Liver (tissue), 9 donors: Measurements from ENCODE around the gene GEMIN5. TPM values are rescaled to one million over a fixed set of nuclear protein-coding genes. Genes with fewer than 3 reads are reported as not detected.

Experiments
- DNase-seq: peaks from one replicate; pipeline ENCODE4 v3.0.0-alpha.2; 2017; ENCODE audit warnings: low spot score
- H3K27ac ChIP-seq, 2 donors: one replicate each; pipeline ENCODE4 v1.7.0; 2013; ENCODE audit warnings: inconsistent platforms in 2 of 2, low read length in 2 of 2, control low read depth in 1 of 2, low read depth in 1 of 2, mild to moderate bottlenecking in 1 of 2
- H3K27me3 ChIP-seq, 4 donors: one replicate each; pipeline versions ENCODE4 v1.6.1 to v1.7.0; 2013; ENCODE audit warnings: low read length in 3 of 4, inconsistent platforms in 1 of 4, mild to moderate bottlenecking in 1 of 4, moderate library complexity in 1 of 4; ENCODE audit not compliant: control insufficient read depth in 4 of 4, insufficient read depth in 4 of 4
- H3K36me3 ChIP-seq, 4 donors: one replicate each; pipeline versions ENCODE4 v1.6.1 to v1.7.0; 2013; ENCODE audit warnings: low read length in 3 of 4, mild to moderate bottlenecking in 3 of 4, low read depth in 1 of 4, moderate library complexity in 1 of 4; ENCODE audit not compliant: control insufficient read depth in 4 of 4, insufficient read depth in 3 of 4
- H3K4me1 ChIP-seq, 4 donors: one replicate each; pipeline versions ENCODE4 v1.6.1 to v1.7.0; 2013; ENCODE audit warnings: low read length in 3 of 4, mild to moderate bottlenecking in 3 of 4, moderate library complexity in 1 of 4; ENCODE audit not compliant: control insufficient read depth in 4 of 4, insufficient read depth in 4 of 4
- H3K4me3 ChIP-seq, 3 donors: one replicate each; pipeline versions ENCODE4 v1.6.1 to v1.7.0; 2013; ENCODE audit warnings: low read length in 3 of 3, control low read depth in 1 of 3, low read depth in 1 of 3, mild to moderate bottlenecking in 1 of 3
- H3K9ac ChIP-seq, 2 donors: one replicate each; pipeline ENCODE4 v1.7.0; 2013; ENCODE audit warnings: low read length in 2 of 2, mild to moderate bottlenecking in 2 of 2, moderate library complexity in 2 of 2, control low read depth in 1 of 2, low read depth in 1 of 2
- H3K9me3 ChIP-seq, 4 donors: one replicate each; pipeline versions ENCODE4 v1.6.1 to v1.7.0; 2013; ENCODE audit warnings: low read length in 3 of 4; ENCODE audit not compliant: control insufficient read depth in 4 of 4
- ATF3 ChIP-seq: IDR thresholded peaks from 2 replicates; pipeline ENCODE4 v1.6.1; 2016; ENCODE audit warnings: antibody characterized with exemption
- FOXA1 ChIP-seq: IDR thresholded peaks from 2 replicates; pipeline ENCODE4 v1.6.1; 2016; ENCODE audit warnings: antibody characterized with exemption
- FOXA2 ChIP-seq: IDR thresholded peaks from 2 replicates; pipeline ENCODE4 v1.6.1; 2016; ENCODE audit warnings: antibody characterized with exemption
- GABPA ChIP-seq, 2 donors: IDR thresholded peaks in 1 of 2; conservative IDR thresholded peaks in 1 of 2; 2 replicates each; pipeline ENCODE4 v1.6.1; 2016; ENCODE audit warnings: antibody characterized with exemption in 2 of 2, mild to moderate bottlenecking in 1 of 2, moderate library complexity in 1 of 2
- HNF4A ChIP-seq, 2 donors: conservative IDR thresholded peaks; 2 replicates each; pipeline ENCODE4 v1.6.1; 2016; ENCODE audit warnings: antibody characterized with exemption in 2 of 2, mild to moderate bottlenecking in 2 of 2
- HNF4G ChIP-seq: IDR thresholded peaks from 2 replicates; pipeline ENCODE4 v1.6.1; 2016; ENCODE audit warnings: antibody characterized with exemption
- JUND ChIP-seq, 2 donors: IDR thresholded peaks; 2 replicates each; pipeline ENCODE4 v1.6.1; 2016; ENCODE audit warnings: antibody characterized with exemption in 2 of 2
- MAX ChIP-seq: IDR thresholded peaks from 2 replicates; pipeline ENCODE4 v1.6.1; 2016; ENCODE audit warnings: antibody characterized with exemption
- NR2F2 ChIP-seq: IDR thresholded peaks from 2 replicates; pipeline ENCODE4 v1.6.1; 2016; ENCODE audit warnings: antibody characterized with exemption
- RAD21 ChIP-seq, 2 donors: IDR thresholded peaks; 2 replicates each; pipeline ENCODE4 v1.6.1; 2016; ENCODE audit warnings: antibody characterized with exemption in 2 of 2, mild to moderate bottlenecking in 2 of 2
- SP1 ChIP-seq: IDR thresholded peaks from 2 replicates; pipeline ENCODE4 v1.6.1; 2018; ENCODE audit warnings: antibody characterized with exemption, mild to moderate bottlenecking
- TAF1 ChIP-seq: conservative IDR thresholded peaks from 2 replicates; pipeline ENCODE4 v1.6.1; 2016; ENCODE audit warnings: antibody characterized with exemption, mild to moderate bottlenecking
- YY1 ChIP-seq: IDR thresholded peaks from 2 replicates; pipeline ENCODE4 v1.6.1; 2016; ENCODE audit warnings: antibody characterized with exemption, mild to moderate bottlenecking
- WGBS: extraction: QIAGEN DNeasy Blood & Tissue Kit; methylation state at CpG from one replicate; pipeline ENCODE4 v1.1.7; 2013; 5-methylcytosine and 5-hydroxymethylcytosine counted together
- polyA plus RNA-seq, 2 donors: library from polyadenylated mRNA; stranded (reverse) in 1 of 2; unstranded in 1 of 2; fragments of 200-250 nt in 1 of 2; fragments of >200 nt in 1 of 2; fragmentation: Nextera tagmentation in 1 of 2; extraction: Ambion mirVana in 1 of 2; gene quantifications; one replicate each; pipeline versions ENCODE4 v1.2.1 to v1.2.3, GENCODE V29; 2013 to 2015
- total RNA-seq, 2 donors: library from RNA; depleted of rRNA; stranded (reverse); fragments of >200 nt; gene quantifications; one replicate each; pipeline ENCODE4 v1.2.3, GENCODE V29; 2014
- TF ChIP-seq, protein P1 (sequence below): IDR thresholded peaks from 2 replicates; pipeline ENCODE4 v1.6.1; 2016; ENCODE audit warnings: antibody characterized with exemption, mild to moderate bottlenecking
- TF ChIP-seq, protein P2 (sequence below): fragments of 150-350 bp; IDR thresholded peaks from 2 replicates; pipeline ENCODE4 v1.5.1; 2017; ENCODE audit warnings: improper control_type of control experiment, low read depth, low read length; ENCODE audit not compliant: missing input control
- TF ChIP-seq, protein P3 (sequence below): IDR thresholded peaks from 2 replicates; pipeline ENCODE4 v1.6.1; 2016; ENCODE audit warnings: antibody characterized with exemption
- donor health status: healthy.
- donor health status: healthy.
- donor health status: healthy.
- donor health status: healthy.
- donor health status: healthy.

GEMIN5 gene
- total and polyA plus RNA-seq, 4 donors = 3.0 to 10.3 (median 6.2) TPM

- Histone ChIP-seq H3K4me3 (no peak overlapping the region), H3K27ac (no peak overlapping the region), H3K9me3 (no peaks in the 10 kb centered on the region), H3K9ac (no peak overlapping the region), H3K36me3 (peaks cover 0 to 13% (median 6%) of the 10 kb centered on the region in 4 donors), H3K27me3 (no peaks in the 10 kb centered on the region), H3K4me1 (no peaks in the 10 kb centered on the region)
- TF ChIP-seq RAD21 (IDR thresholded peaks at IDR 0.05) = peak; percentile 74 to 77
- TF ChIP-seq, protein P1, sequence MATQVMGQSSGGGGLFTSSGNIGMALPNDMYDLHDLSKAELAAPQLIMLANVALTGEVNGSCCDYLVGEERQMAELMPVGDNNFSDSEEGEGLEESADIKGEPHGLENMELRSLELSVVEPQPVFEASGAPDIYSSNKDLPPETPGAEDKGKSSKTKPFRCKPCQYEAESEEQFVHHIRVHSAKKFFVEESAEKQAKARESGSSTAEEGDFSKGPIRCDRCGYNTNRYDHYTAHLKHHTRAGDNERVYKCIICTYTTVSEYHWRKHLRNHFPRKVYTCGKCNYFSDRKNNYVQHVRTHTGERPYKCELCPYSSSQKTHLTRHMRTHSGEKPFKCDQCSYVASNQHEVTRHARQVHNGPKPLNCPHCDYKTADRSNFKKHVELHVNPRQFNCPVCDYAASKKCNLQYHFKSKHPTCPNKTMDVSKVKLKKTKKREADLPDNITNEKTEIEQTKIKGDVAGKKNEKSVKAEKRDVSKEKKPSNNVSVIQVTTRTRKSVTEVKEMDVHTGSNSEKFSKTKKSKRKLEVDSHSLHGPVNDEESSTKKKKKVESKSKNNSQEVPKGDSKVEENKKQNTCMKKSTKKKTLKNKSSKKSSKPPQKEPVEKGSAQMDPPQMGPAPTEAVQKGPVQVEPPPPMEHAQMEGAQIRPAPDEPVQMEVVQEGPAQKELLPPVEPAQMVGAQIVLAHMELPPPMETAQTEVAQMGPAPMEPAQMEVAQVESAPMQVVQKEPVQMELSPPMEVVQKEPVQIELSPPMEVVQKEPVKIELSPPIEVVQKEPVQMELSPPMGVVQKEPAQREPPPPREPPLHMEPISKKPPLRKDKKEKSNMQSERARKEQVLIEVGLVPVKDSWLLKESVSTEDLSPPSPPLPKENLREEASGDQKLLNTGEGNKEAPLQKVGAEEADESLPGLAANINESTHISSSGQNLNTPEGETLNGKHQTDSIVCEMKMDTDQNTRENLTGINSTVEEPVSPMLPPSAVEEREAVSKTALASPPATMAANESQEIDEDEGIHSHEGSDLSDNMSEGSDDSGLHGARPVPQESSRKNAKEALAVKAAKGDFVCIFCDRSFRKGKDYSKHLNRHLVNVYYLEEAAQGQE = no peak
- TF ChIP-seq, protein P2, sequence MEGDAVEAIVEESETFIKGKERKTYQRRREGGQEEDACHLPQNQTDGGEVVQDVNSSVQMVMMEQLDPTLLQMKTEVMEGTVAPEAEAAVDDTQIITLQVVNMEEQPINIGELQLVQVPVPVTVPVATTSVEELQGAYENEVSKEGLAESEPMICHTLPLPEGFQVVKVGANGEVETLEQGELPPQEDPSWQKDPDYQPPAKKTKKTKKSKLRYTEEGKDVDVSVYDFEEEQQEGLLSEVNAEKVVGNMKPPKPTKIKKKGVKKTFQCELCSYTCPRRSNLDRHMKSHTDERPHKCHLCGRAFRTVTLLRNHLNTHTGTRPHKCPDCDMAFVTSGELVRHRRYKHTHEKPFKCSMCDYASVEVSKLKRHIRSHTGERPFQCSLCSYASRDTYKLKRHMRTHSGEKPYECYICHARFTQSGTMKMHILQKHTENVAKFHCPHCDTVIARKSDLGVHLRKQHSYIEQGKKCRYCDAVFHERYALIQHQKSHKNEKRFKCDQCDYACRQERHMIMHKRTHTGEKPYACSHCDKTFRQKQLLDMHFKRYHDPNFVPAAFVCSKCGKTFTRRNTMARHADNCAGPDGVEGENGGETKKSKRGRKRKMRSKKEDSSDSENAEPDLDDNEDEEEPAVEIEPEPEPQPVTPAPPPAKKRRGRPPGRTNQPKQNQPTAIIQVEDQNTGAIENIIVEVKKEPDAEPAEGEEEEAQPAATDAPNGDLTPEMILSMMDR = peak; percentile 38
- 87% methylated on average over 2 of the region's 2 CpGs for WGBS
- DNase-seq = no peak
Measured at GRCh38 chr5:154972476-154973080, 34.6 kb upstream of the GEMIN5 start.

GRCh38 chr5:154971501-154971900 lies 33.5 kb upstream of the GEMIN5 start:
- Histone ChIP-seq H3K27ac (no peak overlapping the region), H3K27me3 (no peaks in the 10 kb centered on the region), H3K36me3 (peaks cover 0 to 19% (median 10%) of the 10 kb centered on the region in 4 donors), H3K9me3 (no peaks in the 10 kb centered on the region), H3K4me3 (no peak overlapping the region), H3K9ac (no peak overlapping the region), H3K4me1 (no peaks in the 10 kb centered on the region)
- TF ChIP-seq JUND (IDR thresholded peaks at IDR 0.05) (no peak), HNF4G (no peak), MAX (no peak), ATF3 (no peak), NR2F2 (no peak), FOXA2 (no peak), SP1 (no peak), HNF4A (conservative IDR thresholded peaks at IDR 0.05) (no peak), RAD21 (IDR thresholded peaks at IDR 0.05) (no peak), FOXA1 (no peak), TAF1 (no peak), YY1 (no peak), GABPA (IDR thresholded peaks at IDR 0.05 in 1 of 2, conservative IDR thresholded peaks at IDR 0.05 in 1 of 2) (no peak)
- TF ChIP-seq, protein P3, sequence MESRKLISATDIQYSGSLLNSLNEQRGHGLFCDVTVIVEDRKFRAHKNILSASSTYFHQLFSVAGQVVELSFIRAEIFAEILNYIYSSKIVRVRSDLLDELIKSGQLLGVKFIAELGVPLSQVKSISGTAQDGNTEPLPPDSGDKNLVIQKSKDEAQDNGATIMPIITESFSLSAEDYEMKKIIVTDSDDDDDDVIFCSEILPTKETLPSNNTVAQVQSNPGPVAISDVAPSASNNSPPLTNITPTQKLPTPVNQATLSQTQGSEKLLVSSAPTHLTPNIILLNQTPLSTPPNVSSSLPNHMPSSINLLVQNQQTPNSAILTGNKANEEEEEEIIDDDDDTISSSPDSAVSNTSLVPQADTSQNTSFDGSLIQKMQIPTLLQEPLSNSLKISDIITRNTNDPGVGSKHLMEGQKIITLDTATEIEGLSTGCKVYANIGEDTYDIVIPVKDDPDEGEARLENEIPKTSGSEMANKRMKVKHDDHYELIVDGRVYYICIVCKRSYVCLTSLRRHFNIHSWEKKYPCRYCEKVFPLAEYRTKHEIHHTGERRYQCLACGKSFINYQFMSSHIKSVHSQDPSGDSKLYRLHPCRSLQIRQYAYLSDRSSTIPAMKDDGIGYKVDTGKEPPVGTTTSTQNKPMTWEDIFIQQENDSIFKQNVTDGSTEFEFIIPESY = no peak
- TF ChIP-seq, protein P1 = no peak
- no peak for DNase-seq
- 91% methylated on average over 2 of the region's 2 CpGs for WGBS
